H1 (cell line): Measurements from ENCODE around the gene CFAP221. TPM values are rescaled to one million over a fixed set of nuclear protein-coding genes. Genes with fewer than 3 reads are reported as not detected.

ENCODE experiments used
- CTCF ChIA-PET: fragments of 300-600 bp; sonication (Branson Sonifier 250); formaldehyde crosslinking; loops from one replicate; lab custom pipeline; 2021; ENCODE audit not compliant: partially characterized antibody; lab: Charles Lee
- POLR2A ChIA-PET: fragments of 300-600 bp; sonication (Branson Sonifier 250); formaldehyde crosslinking; loops from one replicate; lab custom pipeline; 2021; ENCODE audit warnings: inconsistent platforms; ENCODE audit not compliant: partially characterized antibody; lab: Charles Lee
- DNase-seq, 2 experiments: peaks; one replicate each; pipeline versions ENCODE4 v3.0.0 to v3.0.0-alpha.2; 2010 to 2022; ENCODE audit warnings: low spot score in 2 of 2, low read depth in 1 of 2, mixed read lengths in 1 of 2
- FAIRE-seq: peaks from 2 replicates; lab custom pipeline; 2011; peaks lifted over from hg19 to GRCh38; lab: Jason Lieb, UNC
- H2AFZ ChIP-seq: 2 replicates; pipeline ENCODE4 v1.8.1; 2012; ENCODE audit warnings: low read length, inconsistent platforms
- H2AK5ac ChIP-seq: 2 replicates; pipeline ENCODE4 v1.6.1; 2013; ENCODE audit warnings: low read depth, low read length
- H2BK120ac ChIP-seq: replicated peaks from 2 replicates; pipeline ENCODE3; 2013; ENCODE audit warnings: low read depth, low read length, inconsistent platforms
- H2BK12ac ChIP-seq: 2 replicates; pipeline ENCODE4 v1.6.1; 2013; ENCODE audit warnings: low read depth, low read length
- H2BK15ac ChIP-seq: 2 replicates; pipeline ENCODE4 v1.6.1; 2013; ENCODE audit warnings: low read length
- H2BK20ac ChIP-seq: 2 replicates; pipeline ENCODE4 v1.6.1; 2013; ENCODE audit warnings: low read length
- H2BK5ac ChIP-seq: 2 replicates; pipeline ENCODE4 v1.6.1; 2013; ENCODE audit warnings: low read depth, low read length
- H3K14ac ChIP-seq: 2 replicates; pipeline ENCODE4 v1.6.1; 2013; ENCODE audit warnings: inconsistent platforms; ENCODE audit not compliant: insufficient read length
- H3K18ac ChIP-seq: 2 replicates; pipeline ENCODE4 v1.6.1; 2013; ENCODE audit warnings: low read length; ENCODE audit errors: extremely low read depth
- H3K23ac ChIP-seq: 2 replicates; pipeline ENCODE4 v1.6.1; 2013; ENCODE audit warnings: inconsistent platforms; ENCODE audit not compliant: insufficient read length
- H3K23me2 ChIP-seq: 2 replicates; pipeline ENCODE4 v1.6.1; 2013; ENCODE audit warnings: low read depth, low read length
- H3K27ac ChIP-seq: 2 replicates; pipeline ENCODE4 v1.6.1; 2011; ENCODE audit warnings: low read depth, low read length, inconsistent platforms
- H3K27me3 ChIP-seq, 4 experiments: replicated peaks in 1 of 4; 1 replicate in 1 of 4; 2 replicates in 3 of 4; pipeline versions ENCODE4 v1.6.1 to v1.8.1; 2011 to 2013; ENCODE audit warnings: low read length in 3 of 4, mild to moderate bottlenecking in 3 of 4, inconsistent platforms in 2 of 4, mixed read lengths in 2 of 4, moderate library complexity in 1 of 4; ENCODE audit not compliant: control insufficient read depth in 3 of 4, insufficient read depth in 3 of 4; ENCODE audit errors: extremely low read depth in 1 of 4
- H3K36me3 ChIP-seq, 4 experiments: 2 replicates each; pipeline versions ENCODE4 v1.6.1 to v1.8.1; 2011 to 2013; ENCODE audit warnings: mild to moderate bottlenecking in 4 of 4, low read length in 3 of 4, moderate library complexity in 2 of 4, control low read depth in 1 of 4, inconsistent platforms in 1 of 4; ENCODE audit not compliant: insufficient read depth in 4 of 4, control insufficient read depth in 2 of 4
- H3K4ac ChIP-seq: replicated peaks from 2 replicates; pipeline ENCODE3; 2013; ENCODE audit warnings: low read length, low read depth, mixed read lengths, inconsistent platforms; ENCODE audit not compliant: insufficient read length
- H3K4me1 ChIP-seq, 4 experiments: replicated peaks in 1 of 4; 1 replicate in 1 of 4; 2 replicates in 3 of 4; pipeline versions ENCODE4 v1.6.1 to v1.8.1; 2011 to 2013; ENCODE audit warnings: low read length in 3 of 4, inconsistent platforms in 2 of 4, mixed read lengths in 1 of 4; ENCODE audit not compliant: insufficient read depth in 4 of 4, control insufficient read depth in 3 of 4
- H3K4me2 ChIP-seq, 2 experiments: 2 replicates each; pipeline versions ENCODE4 v1.6.1 to v1.8.1; 2011 to 2013; ENCODE audit warnings: low read depth in 2 of 2, low read length in 2 of 2, control low read depth in 1 of 2, inconsistent platforms in 1 of 2, mild to moderate bottlenecking in 1 of 2; ENCODE audit not compliant: insufficient read depth in 1 of 2
- H3K4me3 ChIP-seq, 4 experiments: fragments of 200-600, 300-600 bp in 1 of 4; sonication (generic), shearing (Covaris generic), sonication (Bioruptor Twin) in 1 of 4; 2 replicates each; pipeline versions ENCODE4 v1.5.1 to v1.8.1; 2011 to 2016; ENCODE audit warnings: low read length in 4 of 4, low read depth in 3 of 4, control low read depth in 2 of 4, inconsistent platforms in 2 of 4, mild to moderate bottlenecking in 2 of 4, mixed read lengths in 1 of 4, moderate library complexity in 1 of 4; ENCODE audit not compliant: insufficient read depth in 2 of 4; ENCODE audit errors: extremely low read depth in 1 of 4
- H3K56ac ChIP-seq: replicated peaks from 2 replicates; pipeline ENCODE3; 2013; ENCODE audit warnings: low read depth, mild to moderate bottlenecking, mixed read lengths, low read length, inconsistent platforms; ENCODE audit not compliant: insufficient read length
- H3K79me1 ChIP-seq: 2 replicates; pipeline ENCODE4 v1.6.1; 2013; ENCODE audit warnings: low read depth, low read length, control low read depth
- H3K79me2 ChIP-seq, 2 experiments: 2 replicates each; pipeline versions ENCODE4 v1.6.1 to v1.8.1; 2012 to 2013; ENCODE audit warnings: low read length in 2 of 2, mild to moderate bottlenecking in 2 of 2, inconsistent platforms in 1 of 2; ENCODE audit not compliant: insufficient read depth in 2 of 2, control insufficient read depth in 1 of 2
- H3K9ac ChIP-seq, 4 experiments: replicated peaks in 1 of 4; 1 replicate in 1 of 4; 2 replicates in 3 of 4; pipeline versions ENCODE4 v1.6.1 to v1.8.1; 2011 to 2013; ENCODE audit warnings: low read depth in 3 of 4, low read length in 3 of 4, control low read depth in 2 of 4, mild to moderate bottlenecking in 2 of 4, moderate library complexity in 2 of 4, inconsistent platforms in 1 of 4; ENCODE audit errors: extremely low read depth in 1 of 4
- H3K9me3 ChIP-seq, 2 experiments: 2 replicates each; pipeline versions ENCODE4 v1.6.1 to v1.8.1; 2012 to 2013; ENCODE audit warnings: mild to moderate bottlenecking in 2 of 2, moderate library complexity in 2 of 2, control low read depth in 1 of 2, inconsistent platforms in 1 of 2, low read depth in 1 of 2, low read length in 1 of 2, mixed read lengths in 1 of 2; ENCODE audit not compliant: insufficient read depth in 2 of 2
- H4K20me1 ChIP-seq, 2 experiments: replicated peaks in 1 of 2; 2 replicates each; pipeline versions ENCODE3 to v1.8.1; 2011 to 2013; ENCODE audit warnings: inconsistent platforms in 2 of 2, low read length in 2 of 2, mild to moderate bottlenecking in 1 of 2; ENCODE audit not compliant: insufficient read depth in 2 of 2, control insufficient read depth in 1 of 2
- H4K5ac ChIP-seq: 2 replicates; pipeline ENCODE4 v1.6.1; 2013; ENCODE audit warnings: low read length, low read depth, mixed read lengths, inconsistent platforms; ENCODE audit not compliant: insufficient read length
- H4K8ac ChIP-seq: 2 replicates; pipeline ENCODE4 v1.8.0; 2013; ENCODE audit warnings: mild to moderate bottlenecking, moderate library complexity, low read length, inconsistent platforms; ENCODE audit not compliant: insufficient read depth; ENCODE audit errors: extremely low read depth
- H4K91ac ChIP-seq: replicated peaks from 2 replicates; pipeline ENCODE3; 2013; ENCODE audit warnings: low read length, mixed read lengths, inconsistent platforms; ENCODE audit not compliant: insufficient read length
- ASH2L ChIP-seq: fragments of 200-600, 300-600 bp; sonication (generic); IDR thresholded peaks from one replicate; pipeline ENCODE4 v1.7.1; 2017; ENCODE audit warnings: low read length
- BACH1 ChIP-seq: IDR thresholded peaks from 2 replicates; pipeline ENCODE4 v1.6.1; 2012; ENCODE audit warnings: low read length, improper control_type of control experiment
- EP300 ChIP-seq, 2 experiments: IDR thresholded peaks; 1 replicate in 1 of 2; 2 replicates in 1 of 2; pipeline ENCODE4 v1.6.1; 2011 to 2012; ENCODE audit warnings: low read depth in 2 of 2, low read length in 2 of 2, mild to moderate bottlenecking in 2 of 2, borderline replicate concordance in 1 of 2, inconsistent platforms in 1 of 2, moderate library complexity in 1 of 2
- EZH2 ChIP-seq: fragments of 200-600 bp; sonication (generic); IDR thresholded peaks from 2 replicates; pipeline ENCODE4 v1.7.1; 2012; ENCODE audit warnings: low read depth, mild to moderate bottlenecking, moderate library complexity, low read length, inconsistent platforms; ENCODE audit not compliant: severe bottlenecking
- FOSL1 ChIP-seq: IDR thresholded peaks from 2 replicates; pipeline ENCODE4 v1.6.1; 2011; ENCODE audit warnings: mild to moderate bottlenecking, low read depth, low read length, moderate library complexity; ENCODE audit not compliant: insufficient read depth
- HDAC6 ChIP-seq: IDR thresholded peaks from one replicate; pipeline ENCODE4 v1.7.1; 2012; ENCODE audit warnings: low read depth, mild to moderate bottlenecking, inconsistent platforms, low read length, moderate library complexity
- KDM5A ChIP-seq: fragments of 200-600 bp; IDR thresholded peaks from 2 replicates; pipeline ENCODE4 v1.7.1; 2012; ENCODE audit warnings: mild to moderate bottlenecking, low read length, inconsistent platforms, mixed read lengths
- MAX ChIP-seq: IDR thresholded peaks from 2 replicates; pipeline ENCODE4 v1.6.1; 2012; ENCODE audit warnings: inconsistent platforms
- POU5F1 ChIP-seq: IDR thresholded peaks from 2 replicates; pipeline ENCODE4 v1.6.1; 2011; ENCODE audit warnings: low read depth, mild to moderate bottlenecking, low read length, moderate library complexity
- SIN3A ChIP-seq, 2 experiments: IDR thresholded peaks in 1 of 2; conservative IDR thresholded peaks in 1 of 2; 2 replicates each; pipeline ENCODE4 v1.6.1; 2011 to 2012; ENCODE audit warnings: low read length in 2 of 2, improper control_type of control experiment in 1 of 2, low read depth in 1 of 2, mild to moderate bottlenecking in 1 of 2
- TAF7 ChIP-seq: optimal IDR thresholded peaks from 2 replicates; pipeline ENCODE3; 2011; ENCODE audit warnings: low read depth, mild to moderate bottlenecking, inconsistent platforms, low read length, moderate library complexity, borderline replicate concordance
- WGBS, 2 experiments: shearing (Covaris generic) in 1 of 2; methylation state at CpG; one replicate each; pipeline versions ENCODE4 v1.1.6 to v1.1.7; 2013 to 2015; ENCODE audit warnings: low lambda C conversion rate in 2 of 2, mixed read lengths in 2 of 2, inconsistent platforms in 1 of 2, low coverage in 1 of 2, missing lambda C conversion rate in 1 of 2; ENCODE audit not compliant: insufficient replicate concordance in 2 of 2, insufficient coverage in 1 of 2, insufficient read length in 1 of 2; ENCODE audit errors: extremely low coverage in 1 of 2, missing lambda C conversion rate in 1 of 2; 5-methylcytosine and 5-hydroxymethylcytosine counted together
- polyA plus RNA-seq, 7 experiments: library from polyadenylated mRNA; depleted of rRNA in 3 of 7; stranded (reverse) in 5 of 7; unstranded in 2 of 7; fragments of >200 nt in 5 of 7; fragments of 200-250 nt in 2 of 7; gene quantifications; 1 replicate in 5 of 7; 2 replicates in 1 of 7; 4 replicates in 1 of 7; pipeline versions ENCODE4 v1.2.1 to v1.2.3, GENCODE V29; 2011 to 2013; ENCODE audit warnings: missing spikeins in 2 of 7, mixed read lengths in 2 of 7
- total RNA-seq: library from RNA; stranded (reverse); fragmentation: NEBNext Ultra II Directional; extraction: Animal tissue kit (Norgen Biotek cat#: 25700); gene quantifications from 2 replicates; pipeline ENCODE4 v1.2.1, GENCODE V29; 2021

Gene CFAP221
- total and polyA plus RNA-seq, 2 of the 8 experiments (the other 6 are each of a cell fraction or from before 2014, with no cell fraction given) = 0.14 to 0.71 TPM

- no peaks in the 10 kb centered on the region for H3K4me1 ChIP-seq
- H2AFZ ChIP-seq = no peak overlapping the region
- H2BK15ac ChIP-seq = no peak overlapping the region
- peaks cover 0 to 4% (median 1%) of the 10 kb centered on the region in 4 experiments; a peak in 2 of 7 replicates for H3K27me3 ChIP-seq
- no peaks in the 10 kb centered on the region for H3K79me2 ChIP-seq
- no peak overlapping the region for H4K91ac ChIP-seq
- POLR2A ChIA-PET = no interaction called here
- H3K79me1 ChIP-seq = no peaks in the 10 kb centered on the region
- no peak overlapping the region for H3K4ac ChIP-seq
- FAIRE-seq (no peak), DNase-seq (no peak)
- no peak overlapping the region for H3K4me3 ChIP-seq
- no peaks in the 10 kb centered on the region for H3K9me3 ChIP-seq
- H3K27ac ChIP-seq = no peak overlapping the region
- no peaks in the 10 kb centered on the region for H3K23me2 ChIP-seq
- H3K36me3 ChIP-seq = no peaks in the 10 kb centered on the region
- H3K18ac ChIP-seq = no peak overlapping the region
- no peak overlapping the region for H2BK120ac ChIP-seq
- H2BK12ac ChIP-seq = no peak overlapping the region
- no peak overlapping the region for H3K4me2 ChIP-seq
- H2BK20ac ChIP-seq = no peak overlapping the region
- H2AK5ac ChIP-seq = no peak overlapping the region
- H3K14ac ChIP-seq = no peak overlapping the region
- H3K56ac ChIP-seq = no peak overlapping the region
- CTCF ChIA-PET = interaction anchor here (1.2 to 1.8 kb wide), 2 partner anchors 13 to 595 kb away, joined by 4 to 5 read pairs; no protein-coding TSS in a partner anchor
- H2BK5ac ChIP-seq = no peak overlapping the region
- no peak overlapping the region for H4K5ac ChIP-seq
- no peaks in the 10 kb centered on the region for H4K20me1 ChIP-seq
- no peak overlapping the region for H3K9ac ChIP-seq
- H4K8ac ChIP-seq = no peak overlapping the region
- WGBS, 2 experiments = 91% methylated on average over 7 of the region's 7 CpGs; no CpG with 5 or more reads in 1 of the 2 experiments
- H3K23ac ChIP-seq = no peak overlapping the region
- TF ChIP-seq FOSL1 (no peak), EP300 (IDR thresholded peaks at IDR 0.05; ENCODE audit: borderline replicate concordance in 1 of 2, low read depth in 2 of 2, low read length in 2 of 2) (no peak), TAF7 (no peak), BACH1 (no peak), EZH2 (no peak), KDM5A (no peak), MAX (no peak), HDAC6 (no peak), ASH2L (no peak), SIN3A (conservative IDR thresholded peaks at IDR 0.05 in 1 of 2, IDR thresholded peaks at IDR 0.05 in 1 of 2; ENCODE audit: low read depth in 1 of 2, low read length in 2 of 2) (no peak), POU5F1 (no peak)
Observed at GRCh38 chr2:119579424-119580295, 35.4 kb downstream of the CFAP221 start.
